ENCODE results near the gene GUCY1A1. TPM values are rescaled to one million over a fixed set of nuclear protein-coding genes. Genes with fewer than 3 reads are reported as not detected.

The GUCY1A1 gene
- total and polyA plus RNA-seq, 11 donors: 7.7 to 103 (median 63.6) TPM

GRCh38 chr4:155684892-155685541 is 18.4 kb downstream of the GUCY1A1 start:
- Histone ChIP-seq H3K36me3 (no peaks in the 10 kb centered on the region), H3K27ac (peak overlapping the region in 2 of 12 donors; percentile 10 to 49), H3K4me1 (peaks cover 3 to 79% (median 29%) of the 10 kb centered on the region in 12 donors), H3K9me3 (no peaks in the 10 kb centered on the region), H3K27me3 (no peaks in the 10 kb centered on the region), H3K4me3 (no peak overlapping the region)
- DNase-seq: no peak
- ATAC-seq: no peak
- TF ChIP-seq CTCF (IDR thresholded peaks at IDR 0.05) (no peak), POLR2A (IDR thresholded peaks at IDR 0.05) (no peak)
- intact Hi-C loops (cut with DNase I): no loop called here
- 40 to 64% (median 61%) methylated on average over 1 of the region's 1 CpG for WGBS, 4 donors

- TF ChIP-seq CTCF (IDR thresholded peaks at IDR 0.05) (no peak), POLR2A (IDR thresholded peaks at IDR 0.05) (no peak)
- DNase-seq (no peak), ATAC-seq (peak in 2 of 4 donors; percentile 28 to 59)
- no peak overlapping the region for H3K4me3 ChIP-seq
- no peaks in the 10 kb centered on the region for H3K27me3 ChIP-seq
- peak overlapping the region in 9 of 12 donors; percentile 0 to 61 (median 19) for H3K27ac ChIP-seq
- no peaks in the 10 kb centered on the region for H3K36me3 ChIP-seq
- WGBS, 4 donors: 68 to 71% (median 69%) methylated on average over 6 of the region's 6 CpGs
- no peaks in the 10 kb centered on the region for H3K9me3 ChIP-seq
- intact Hi-C loops (cut with DNase I): no loop called here
- H3K4me1 ChIP-seq: peaks cover 4 to 76% (median 29%) of the 10 kb centered on the region in 12 donors
These were observed 20.8 kb downstream of the GUCY1A1 start for GRCh38 chr4:155687380-155687982.

GRCh38 chr4:155688211-155688610 is 21.6 kb downstream of the GUCY1A1 start:
- ATAC-seq: no peak

More at GRCh38 chr4:155688211-155688610, 21.6 kb downstream of the GUCY1A1 start:
- no peak for DNase-seq
- H3K9me3 ChIP-seq: no peaks in the 10 kb centered on the region
- intact Hi-C loops (cut with DNase I): no loop called here
- WGBS, 4 donors: 91 to 100% (median 94%) methylated on average over 1 of the region's 1 CpG
- H3K4me3 ChIP-seq: no peak overlapping the region
- H3K27ac ChIP-seq: peak overlapping the region in 7 of 12 donors; percentile 5 to 61 (median 14)
- no peaks in the 10 kb centered on the region for H3K27me3 ChIP-seq
- H3K36me3 ChIP-seq: no peaks in the 10 kb centered on the region
- TF ChIP-seq CTCF (IDR thresholded peaks at IDR 0.05): no peak
- no peak for TF ChIP-seq POLR2A (IDR thresholded peaks at IDR 0.05)
- peaks cover 2 to 77% (median 30%) of the 10 kb centered on the region in 12 donors for H3K4me1 ChIP-seq
